ENCODE measurements around the gene PCDHA9. TPM values are rescaled to one million over a fixed set of nuclear protein-coding genes. Genes with fewer than 3 reads are reported as not detected.
"Not testable (repeated sequence)": the region's sequence is repeated elsewhere in the genome, so short reads cannot be mapped to it uniquely, and the experiment has no call there.

Gene PCDHA9
- total RNA-seq, 2 donors from 2014 or later: not detected

DNA sequence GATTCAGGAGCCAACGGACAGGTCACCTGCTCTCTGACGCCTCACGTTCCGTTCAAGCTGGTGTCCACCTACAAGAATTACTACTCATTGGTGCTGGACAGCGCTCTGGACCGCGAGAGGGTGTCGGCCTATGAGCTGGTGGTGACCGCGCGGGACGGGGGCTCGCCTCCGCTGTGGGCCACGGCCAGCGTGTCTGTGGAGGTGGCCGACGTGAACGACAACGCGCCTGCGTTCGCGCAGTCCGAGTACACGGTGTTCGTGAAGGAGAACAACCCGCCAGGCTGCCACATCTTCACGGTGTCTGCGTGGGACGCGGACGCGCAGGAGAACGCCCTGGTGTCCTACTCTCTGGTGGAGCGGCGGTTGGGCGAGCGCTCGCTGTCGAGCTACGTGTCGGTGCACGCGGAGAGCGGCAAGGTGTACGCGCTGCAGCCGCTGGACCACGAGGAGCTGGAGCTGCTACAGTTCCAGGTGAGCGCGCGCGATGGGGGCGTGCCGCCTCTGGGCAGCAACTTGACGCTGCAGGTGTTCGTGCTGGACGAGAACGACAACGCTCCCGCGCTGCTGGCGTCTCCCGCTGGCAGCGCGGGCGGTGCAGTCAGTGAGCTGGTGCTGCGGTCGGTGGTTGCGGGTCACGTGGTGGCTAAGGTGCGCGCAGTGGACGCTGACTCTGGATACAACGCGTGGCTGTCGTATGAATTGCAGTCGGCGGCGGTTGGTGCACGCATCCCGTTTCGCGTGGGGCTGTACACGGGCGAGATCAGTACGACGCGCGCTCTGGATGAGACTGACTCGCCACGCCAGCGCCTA lies 9.2 kb downstream of the PCDHA9 start:
- no peak for ATAC-seq (replicated peaks)
- Mint-ChIP-seq H3K4me3 (no peak overlapping the region), H3K4me1 (no peaks in the 10 kb centered on the region), H3K27me3 (peaks cover 21% of the 10 kb centered on the region), H3K36me3 (ENCODE audit: low read depth) (no peaks in the 10 kb centered on the region), H3K27ac (no peak overlapping the region), H3K9me3 (peaks cover 9% of the 10 kb centered on the region)

DNA sequence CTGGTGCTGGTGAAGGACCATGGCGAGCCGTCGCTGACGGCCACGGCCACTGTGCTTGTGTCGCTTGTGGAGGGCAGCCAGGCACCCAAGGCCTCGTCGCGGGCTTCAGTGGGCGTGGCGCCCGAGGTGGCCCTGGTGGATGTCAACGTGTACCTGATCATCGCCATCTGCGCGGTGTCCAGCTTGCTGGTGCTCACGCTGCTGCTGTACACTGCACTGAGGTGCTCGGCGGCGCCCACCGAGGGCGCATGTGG lies 9.7 kb downstream of the PCDHA9 start:
- peaks cover 21% of the 10 kb centered on the region for H3K27me3 Mint-ChIP-seq
- no peak for ATAC-seq (replicated peaks)
- H3K4me1 Mint-ChIP-seq: no peaks in the 10 kb centered on the region
- H3K27ac Mint-ChIP-seq: no peak overlapping the region
- peaks cover 9% of the 10 kb centered on the region for H3K9me3 Mint-ChIP-seq
- no peak overlapping the region for H3K4me3 Mint-ChIP-seq
- no peaks in the 10 kb centered on the region for H3K36me3 Mint-ChIP-seq (ENCODE audit: low read depth)

DNA sequence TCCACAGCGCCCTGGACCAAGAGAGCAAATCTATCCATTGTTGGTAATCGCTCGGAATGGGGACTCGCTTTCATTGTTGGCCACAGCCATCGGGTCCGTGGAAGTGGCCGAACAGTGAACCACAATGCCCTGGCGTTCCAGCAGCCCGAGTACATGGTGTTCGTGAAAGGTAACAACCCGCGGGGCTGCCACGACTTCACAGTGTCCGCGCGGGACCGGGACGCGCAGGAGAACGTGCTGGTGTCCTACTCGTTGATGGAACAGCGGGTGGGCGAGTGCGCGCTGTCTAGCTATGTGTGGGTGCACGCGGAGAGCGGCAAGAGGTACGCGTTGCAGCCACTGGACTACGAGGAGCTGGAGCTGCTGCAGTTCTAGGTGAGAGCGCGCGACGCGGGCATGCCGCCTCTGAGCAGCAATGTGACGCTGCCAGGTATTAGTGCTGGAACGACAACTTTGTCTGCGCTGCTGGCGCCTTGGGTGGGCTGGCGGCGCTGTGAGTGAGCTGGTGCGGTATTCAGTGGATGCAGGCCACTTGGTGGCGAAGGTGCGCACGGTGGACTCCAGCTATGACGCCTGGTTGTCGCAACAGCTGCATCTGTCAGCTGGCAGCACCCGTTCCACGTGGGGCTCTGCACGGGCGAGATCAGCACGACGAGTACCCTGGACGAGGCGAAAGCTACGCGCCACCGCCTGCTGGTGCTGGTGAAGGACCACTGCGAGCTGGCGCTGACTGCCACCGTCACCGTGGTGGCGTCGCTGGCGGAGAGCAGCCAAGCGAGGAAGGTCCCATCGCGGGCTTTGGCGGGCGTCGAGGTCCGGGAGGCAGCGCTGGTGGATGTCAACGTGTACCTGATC lies 14.5 kb downstream of the PCDHA9 start:
- ATAC-seq (replicated peaks): no peak
- no peaks in the 10 kb centered on the region for H3K4me1 Mint-ChIP-seq
- no peak overlapping the region for H3K27ac Mint-ChIP-seq
- H3K27me3 Mint-ChIP-seq: peaks cover 20% of the 10 kb centered on the region
- H3K9me3 Mint-ChIP-seq: no peaks in the 10 kb centered on the region
- no peaks in the 10 kb centered on the region for H3K36me3 Mint-ChIP-seq (ENCODE audit: low read depth)
- H3K4me3 Mint-ChIP-seq: no peak overlapping the region

DNA sequence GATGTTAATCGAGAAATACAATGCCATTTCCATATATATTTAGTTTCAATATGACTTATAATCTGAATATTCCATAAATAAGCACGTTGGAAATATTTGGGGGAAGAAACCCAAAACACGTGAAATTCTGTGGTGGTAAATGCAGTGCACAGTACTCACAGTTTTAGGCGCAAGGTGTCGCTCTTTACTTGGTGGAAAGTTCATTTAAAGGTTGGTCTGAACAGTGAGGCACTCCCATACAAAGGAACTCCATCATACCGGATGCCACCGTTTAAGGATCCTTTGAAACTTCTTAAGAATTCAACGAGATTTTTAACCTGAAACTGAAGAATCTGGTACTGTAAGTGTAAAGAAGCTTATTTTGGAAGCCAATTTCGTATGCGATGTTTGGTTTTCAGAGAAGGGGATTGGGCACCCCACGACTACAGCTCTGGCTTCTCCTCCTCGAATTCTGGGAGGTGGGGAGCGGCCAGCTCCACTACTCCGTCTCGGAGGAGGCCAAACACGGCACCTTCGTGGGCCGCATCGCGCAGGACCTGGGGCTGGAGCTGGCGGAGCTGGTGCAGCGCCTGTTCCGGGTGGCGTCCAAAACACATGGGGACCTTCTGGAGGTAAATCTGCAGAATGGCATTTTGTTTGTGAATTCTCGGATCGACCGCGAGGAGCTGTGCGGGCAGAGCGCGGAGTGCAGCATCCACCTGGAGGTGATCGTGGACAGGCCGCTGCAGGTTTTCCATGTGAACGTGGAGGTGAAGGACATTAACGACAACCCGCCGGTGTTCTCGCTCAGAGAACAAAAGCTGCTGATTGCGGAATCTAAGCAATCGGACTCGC lies 20.8 kb downstream of the PCDHA9 start, which contains the start of gene PCDHA11:
Gene PCDHA11 (plus strand): TSS at position 237 of the 834 bp plus-strand sequence. CDS start 147 bp downstream, at position 384.
- H3K27ac Mint-ChIP-seq: no peak within 1 kb of the TSS
- H3K9me3 Mint-ChIP-seq: peaks cover 8% of the 10 kb centered on the region
- H3K27me3 Mint-ChIP-seq: peaks cover 18% of the 10 kb centered on the region
- H3K4me1 Mint-ChIP-seq: no peaks in the 10 kb centered on the region
- ATAC-seq (replicated peaks): no peak
- H3K36me3 Mint-ChIP-seq (ENCODE audit: low read depth): no peaks in the 10 kb centered on the region
- no peak within 1 kb of the TSS for H3K4me3 Mint-ChIP-seq

DNA sequence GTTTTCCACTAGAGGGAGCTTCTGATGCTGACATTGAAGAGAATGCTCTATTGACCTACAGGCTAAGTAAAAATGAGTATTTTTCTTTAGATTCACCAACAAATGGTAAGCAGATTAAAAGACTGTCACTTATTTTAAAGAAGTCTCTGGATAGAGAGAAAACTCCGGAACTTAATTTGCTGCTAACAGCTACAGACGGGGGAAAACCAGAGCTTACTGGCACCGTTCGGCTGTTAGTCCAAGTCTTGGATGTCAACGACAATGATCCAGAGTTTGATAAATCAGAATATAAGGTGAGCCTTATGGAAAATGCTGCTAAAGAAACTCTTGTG lies 21.3 kb downstream of the PCDHA9 start:
- ATAC-seq (replicated peaks): no peak
- H3K9me3 Mint-ChIP-seq: peaks cover 8% of the 10 kb centered on the region
- H3K27ac Mint-ChIP-seq: no peak overlapping the region
- H3K4me3 Mint-ChIP-seq: no peak overlapping the region
- peaks cover 22% of the 10 kb centered on the region for H3K27me3 Mint-ChIP-seq
- no peaks in the 10 kb centered on the region for H3K4me1 Mint-ChIP-seq
- H3K36me3 Mint-ChIP-seq (ENCODE audit: low read depth): no peaks in the 10 kb centered on the region

DNA sequence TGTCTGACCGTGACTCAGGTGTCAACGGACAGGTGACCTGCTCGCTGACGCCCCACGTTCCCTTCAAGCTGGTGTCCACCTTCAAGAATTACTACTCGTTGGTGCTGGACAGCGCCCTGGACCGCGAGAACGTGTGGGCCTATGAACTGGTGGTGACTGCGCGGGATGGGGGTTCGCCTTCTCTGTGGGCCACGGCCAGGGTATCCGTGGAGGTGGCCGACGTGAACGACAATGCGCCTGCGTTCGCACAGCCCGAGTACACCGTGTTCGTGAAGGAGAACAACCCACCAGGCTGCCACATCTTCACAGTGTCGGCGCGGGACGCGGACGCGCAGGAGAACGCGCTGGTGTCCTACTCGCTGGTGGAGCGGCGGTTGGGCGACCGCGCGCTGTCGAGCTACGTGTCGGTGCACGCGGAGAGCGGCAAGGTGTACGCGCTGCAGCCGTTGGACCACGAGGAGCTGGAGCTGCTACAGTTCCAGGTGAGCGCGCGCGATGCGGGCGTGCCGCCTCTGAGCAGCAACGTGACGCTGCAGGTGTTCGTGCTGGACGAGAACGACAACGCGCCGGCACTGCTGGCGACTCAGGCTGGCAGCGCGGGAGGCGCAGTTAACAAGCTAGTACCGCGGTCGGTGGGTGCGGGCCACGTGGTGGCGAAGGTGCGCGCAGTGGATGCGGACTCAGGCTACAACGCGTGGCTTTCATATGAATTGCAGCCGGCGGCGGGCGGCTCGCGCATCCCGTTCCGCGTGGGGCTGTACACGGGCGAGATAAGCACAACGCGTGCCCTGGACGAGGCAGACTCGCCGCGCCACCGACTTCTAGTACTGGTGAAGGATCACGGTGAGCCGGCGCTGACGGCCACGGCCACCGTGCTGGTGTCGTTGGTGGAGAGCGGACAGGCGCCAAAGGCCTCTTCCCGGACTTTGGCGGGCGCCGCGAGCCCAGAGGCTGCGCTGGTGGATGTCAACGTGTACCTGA lies 22.3 kb downstream of the PCDHA9 start:
- no peak for ATAC-seq (replicated peaks)
- Mint-ChIP-seq H3K27ac (no peak overlapping the region), H3K4me1 (no peaks in the 10 kb centered on the region), H3K9me3 (peaks cover 8% of the 10 kb centered on the region), H3K36me3 (ENCODE audit: low read depth) (no peaks in the 10 kb centered on the region), H3K4me3 (no peak overlapping the region), H3K27me3 (peaks cover 24% of the 10 kb centered on the region)

DNA sequence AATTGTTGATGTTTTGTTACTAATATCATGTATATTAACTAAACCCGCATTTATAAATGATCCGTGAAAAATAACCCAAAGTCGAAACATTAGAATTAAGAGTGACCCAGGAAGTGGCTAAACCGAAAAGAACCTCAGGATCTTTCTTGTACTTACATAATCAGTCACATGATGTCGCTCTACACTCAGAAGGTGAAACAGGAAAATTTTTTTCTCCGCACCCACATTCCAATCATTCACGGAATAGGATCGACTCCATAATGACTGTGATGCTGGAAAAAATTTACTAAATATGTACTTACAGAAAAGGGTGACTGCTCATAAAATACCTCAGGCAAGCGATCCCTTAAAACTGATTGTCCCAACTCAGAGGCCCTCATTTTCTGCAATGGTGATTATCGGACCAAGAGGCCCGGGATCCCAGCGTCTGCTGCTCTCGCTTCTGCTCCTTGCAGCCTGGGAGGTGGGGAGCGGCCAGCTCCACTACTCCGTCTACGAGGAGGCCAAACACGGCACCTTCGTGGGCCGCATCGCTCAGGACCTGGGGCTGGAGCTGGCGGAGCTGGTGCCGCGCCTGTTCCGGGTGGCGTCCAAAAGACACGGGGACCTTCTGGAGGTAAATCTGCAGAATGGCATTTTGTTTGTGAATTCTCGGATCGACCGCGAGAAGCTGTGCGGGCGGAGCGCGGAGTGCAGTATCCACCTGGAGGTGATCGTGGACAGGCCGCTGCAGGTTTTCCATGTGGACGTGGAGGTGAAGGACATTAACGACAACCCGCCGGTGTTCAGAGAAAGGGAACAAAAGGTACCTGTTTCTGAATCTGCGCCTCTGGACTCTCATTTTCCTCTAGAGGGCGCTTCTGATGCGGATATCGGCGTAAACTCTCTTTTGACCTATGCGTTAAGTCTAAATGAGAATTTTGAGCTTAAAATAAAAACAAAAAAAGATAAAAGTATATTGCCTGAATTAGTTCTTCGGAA lies 27.2 kb downstream of the PCDHA9 start, which contains the start of gene PCDHA12:
Gene PCDHA12 (plus strand): TSS at position 224 of the 981 bp plus-strand sequence. CDS start 165 bp downstream, at position 389.
- Mint-ChIP-seq H3K4me1 (no peaks in the 10 kb centered on the region), H3K36me3 (ENCODE audit: low read depth) (no peaks in the 10 kb centered on the region), H3K4me3 (no peak within 1 kb of the TSS), H3K27me3 (peaks cover 31% of the 10 kb centered on the region), H3K27ac (no peak within 1 kb of the TSS), H3K9me3 (peaks cover 9% of the 10 kb centered on the region)
- ATAC-seq (replicated peaks): no peak

DNA sequence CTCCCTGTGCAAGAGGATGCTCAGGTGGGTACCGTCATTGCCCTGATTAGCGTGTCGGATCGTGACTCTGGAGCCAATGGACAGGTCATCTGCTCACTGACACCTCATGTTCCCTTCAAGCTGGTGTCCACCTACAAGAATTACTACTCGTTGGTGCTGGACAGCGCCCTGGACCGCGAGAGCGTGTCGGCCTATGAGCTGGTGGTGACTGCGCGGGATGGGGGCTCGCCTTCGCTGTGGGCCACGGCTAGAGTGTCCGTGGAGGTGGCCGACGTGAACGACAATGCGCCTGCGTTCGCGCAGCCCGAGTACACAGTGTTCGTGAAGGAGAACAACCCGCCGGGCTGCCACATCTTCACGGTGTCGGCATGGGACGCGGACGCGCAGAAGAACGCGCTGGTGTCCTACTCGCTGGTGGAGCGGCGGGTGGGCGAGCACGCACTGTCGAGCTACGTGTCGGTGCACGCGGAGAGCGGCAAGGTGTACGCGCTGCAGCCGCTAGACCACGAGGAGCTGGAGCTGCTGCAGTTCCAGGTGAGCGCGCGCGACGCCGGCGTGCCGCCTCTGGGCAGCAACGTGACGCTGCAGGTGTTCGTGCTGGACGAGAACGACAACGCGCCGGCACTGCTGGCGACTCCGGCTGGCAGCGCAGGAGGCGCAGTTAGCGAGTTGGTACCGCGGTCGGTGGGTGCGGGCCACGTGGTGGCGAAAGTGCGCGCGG lies 28.5 kb downstream of the PCDHA9 start:
- H3K27ac Mint-ChIP-seq; ATAC-seq (replicated peaks); H3K36me3 Mint-ChIP-seq (ENCODE audit: low read depth); H3K4me3 Mint-ChIP-seq; H3K4me1 Mint-ChIP-seq: not testable (repeated sequence)
- Mint-ChIP-seq H3K27me3 (peaks cover 41% of the 10 kb centered on the region), H3K9me3 (peaks cover 14% of the 10 kb centered on the region)

DNA sequence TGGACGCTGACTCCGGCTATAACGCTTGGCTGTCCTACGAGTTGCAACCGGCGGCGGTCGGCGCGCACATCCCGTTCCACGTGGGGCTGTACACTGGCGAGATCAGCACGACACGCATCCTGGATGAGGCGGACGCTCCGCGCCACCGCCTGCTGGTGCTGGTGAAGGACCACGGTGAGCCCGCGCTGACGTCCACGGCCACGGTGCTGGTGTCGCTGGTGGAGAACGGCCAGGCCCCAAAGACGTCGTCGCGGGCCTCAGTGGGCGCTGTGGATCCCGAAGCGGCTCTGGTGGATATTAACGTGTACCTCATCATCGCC lies 29.0 kb downstream of the PCDHA9 start:
- Mint-ChIP-seq H3K27ac (no peak overlapping the region), H3K27me3 (peaks cover 43% of the 10 kb centered on the region), H3K4me3 (no peak overlapping the region), H3K9me3 (peaks cover 14% of the 10 kb centered on the region), H3K4me1 (no peaks in the 10 kb centered on the region), H3K36me3 (ENCODE audit: low read depth) (no peaks in the 10 kb centered on the region)
- ATAC-seq (replicated peaks): no peak

DNA sequence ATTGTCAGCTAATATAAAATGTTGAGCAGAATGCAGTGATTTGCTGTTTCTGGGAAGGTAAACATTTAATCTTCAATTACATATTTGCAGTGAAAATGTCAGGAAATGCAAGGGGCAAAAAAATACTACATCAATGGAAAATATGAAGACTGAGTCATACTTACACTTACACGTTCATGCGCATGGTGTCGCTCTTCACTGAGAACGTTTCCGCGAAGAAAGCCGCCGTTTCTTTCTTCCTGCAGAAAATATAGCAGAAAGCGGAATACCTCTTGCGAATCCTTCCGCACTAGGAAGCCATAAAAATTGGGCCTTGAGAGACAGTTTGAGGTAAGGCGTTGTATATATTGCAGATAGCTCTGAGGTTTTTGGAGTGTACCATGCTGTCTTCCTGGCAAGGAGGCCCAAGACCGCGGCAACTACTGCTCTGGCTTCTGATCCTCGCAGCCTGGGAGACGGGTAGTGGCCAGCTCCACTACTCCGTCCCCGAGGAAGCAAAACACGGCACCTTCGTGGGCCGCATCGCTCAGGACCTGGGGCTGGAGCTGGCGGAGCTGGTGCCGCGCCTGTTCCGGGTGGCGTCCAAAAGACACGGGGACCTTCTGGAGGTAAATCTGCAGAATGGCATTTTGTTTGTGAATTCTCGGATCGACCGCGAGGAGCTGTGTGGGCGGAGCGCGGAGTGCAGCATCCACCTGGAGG lies 33.9 kb downstream of the PCDHA9 start, which contains the start of gene PCDHA13:
Gene PCDHA13 (plus strand): TSS at position 236 of the 702 bp plus-strand sequence. CDS start 145 bp downstream, at position 381.
- Mint-ChIP-seq H3K4me3 (no peak within 1 kb of the TSS), H3K4me1 (no peaks in the 10 kb centered on the region), H3K27me3 (peaks cover 24% of the 10 kb centered on the region), H3K9me3 (peaks cover 16% of the 10 kb centered on the region), H3K27ac (no peak within 1 kb of the TSS), H3K36me3 (ENCODE audit: low read depth) (no peaks in the 10 kb centered on the region)
- ATAC-seq (replicated peaks): no peak

DNA sequence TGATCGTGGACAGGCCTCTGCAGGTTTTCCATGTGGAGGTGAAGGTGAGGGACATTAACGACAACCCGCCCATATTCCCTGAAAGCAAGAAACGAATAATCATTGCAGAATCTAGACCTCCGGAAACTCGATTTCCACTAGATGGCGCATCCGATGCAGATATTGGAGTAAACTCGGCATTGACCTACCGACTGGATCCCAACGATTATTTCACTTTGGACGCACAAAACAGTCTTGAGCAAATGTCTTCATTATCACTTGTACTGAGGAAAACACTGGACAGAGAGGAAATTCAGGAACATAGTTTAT lies 34.4 kb downstream of the PCDHA9 start:
- no peaks in the 10 kb centered on the region for H3K4me1 Mint-ChIP-seq
- H3K27me3 Mint-ChIP-seq: peaks cover 26% of the 10 kb centered on the region
- ATAC-seq (replicated peaks): no peak
- H3K36me3 Mint-ChIP-seq (ENCODE audit: low read depth): no peaks in the 10 kb centered on the region
- no peak overlapping the region for H3K27ac Mint-ChIP-seq
- no peak overlapping the region for H3K4me3 Mint-ChIP-seq
- H3K9me3 Mint-ChIP-seq: peaks cover 16% of the 10 kb centered on the region

DNA sequence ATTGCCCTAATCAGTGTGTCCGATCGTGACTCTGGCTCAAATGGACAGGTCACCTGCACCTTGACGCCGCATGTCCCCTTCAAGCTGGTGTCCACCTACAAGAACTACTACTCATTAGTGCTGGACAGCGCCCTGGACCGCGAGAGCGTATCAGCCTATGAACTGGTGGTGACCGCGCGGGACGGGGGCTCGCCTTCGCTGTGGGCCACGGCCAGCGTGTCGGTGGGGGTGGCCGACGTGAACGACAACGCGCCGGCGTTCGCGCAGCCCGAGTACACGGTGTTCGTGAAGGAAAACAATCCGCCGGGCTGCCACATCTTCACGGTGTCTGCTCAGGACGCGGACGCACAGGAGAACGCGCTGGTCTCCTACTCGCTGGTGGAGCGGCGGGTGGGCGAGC lies 35.2 kb downstream of the PCDHA9 start:
- Mint-ChIP-seq H3K27me3 (peaks cover 27% of the 10 kb centered on the region), H3K4me3 (no peak overlapping the region), H3K27ac (no peak overlapping the region), H3K9me3 (peaks cover 16% of the 10 kb centered on the region), H3K36me3 (ENCODE audit: low read depth) (no peaks in the 10 kb centered on the region), H3K4me1 (no peaks in the 10 kb centered on the region)
- no peak for ATAC-seq (replicated peaks)
